ENCODE results near the gene TNIK.

DNA sequence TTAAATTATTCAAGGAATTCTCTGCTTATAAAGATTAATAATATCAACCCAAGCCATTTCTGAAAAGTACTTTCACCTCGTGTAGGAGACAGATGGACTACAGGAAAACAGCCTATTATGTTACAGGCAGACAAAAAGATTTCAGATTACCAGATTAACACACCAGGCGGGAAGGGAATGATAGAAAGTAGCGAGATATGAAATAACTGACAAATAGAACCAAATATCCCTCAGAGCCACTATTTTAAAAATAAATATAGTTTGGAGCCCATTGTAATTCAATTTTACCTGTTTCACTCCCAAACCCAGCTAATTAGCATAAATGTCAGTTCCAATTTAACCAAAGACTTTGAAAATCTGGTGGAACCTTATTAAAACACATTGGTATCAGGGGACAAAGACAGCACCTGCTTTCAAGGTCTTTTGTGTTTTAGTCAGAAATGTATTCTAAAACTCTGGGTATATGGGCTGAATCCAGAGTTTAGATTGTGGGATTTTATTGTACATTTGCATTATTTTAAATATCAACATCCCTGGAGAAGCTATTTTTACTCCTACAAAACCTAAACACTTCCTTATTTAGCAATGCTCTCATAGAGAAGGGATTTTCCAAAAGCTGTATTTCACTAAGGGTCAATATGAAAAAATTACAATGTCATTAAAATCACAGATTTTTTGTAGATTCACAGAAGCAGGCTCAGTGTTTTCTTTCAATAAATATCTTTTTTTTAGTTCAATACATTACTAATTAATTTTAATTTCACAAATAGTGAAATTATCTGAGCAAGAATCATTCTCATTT, 138.4 kb downstream of the TNIK start:
- TF ChIP-seq, protein P1, sequence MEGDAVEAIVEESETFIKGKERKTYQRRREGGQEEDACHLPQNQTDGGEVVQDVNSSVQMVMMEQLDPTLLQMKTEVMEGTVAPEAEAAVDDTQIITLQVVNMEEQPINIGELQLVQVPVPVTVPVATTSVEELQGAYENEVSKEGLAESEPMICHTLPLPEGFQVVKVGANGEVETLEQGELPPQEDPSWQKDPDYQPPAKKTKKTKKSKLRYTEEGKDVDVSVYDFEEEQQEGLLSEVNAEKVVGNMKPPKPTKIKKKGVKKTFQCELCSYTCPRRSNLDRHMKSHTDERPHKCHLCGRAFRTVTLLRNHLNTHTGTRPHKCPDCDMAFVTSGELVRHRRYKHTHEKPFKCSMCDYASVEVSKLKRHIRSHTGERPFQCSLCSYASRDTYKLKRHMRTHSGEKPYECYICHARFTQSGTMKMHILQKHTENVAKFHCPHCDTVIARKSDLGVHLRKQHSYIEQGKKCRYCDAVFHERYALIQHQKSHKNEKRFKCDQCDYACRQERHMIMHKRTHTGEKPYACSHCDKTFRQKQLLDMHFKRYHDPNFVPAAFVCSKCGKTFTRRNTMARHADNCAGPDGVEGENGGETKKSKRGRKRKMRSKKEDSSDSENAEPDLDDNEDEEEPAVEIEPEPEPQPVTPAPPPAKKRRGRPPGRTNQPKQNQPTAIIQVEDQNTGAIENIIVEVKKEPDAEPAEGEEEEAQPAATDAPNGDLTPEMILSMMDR (conservative IDR thresholded peaks at IDR 0.05): no peak
- no peak for TF ChIP-seq ZFX (IDR thresholded peaks at IDR 0.05)
